ENCODE data around the gene ATRN.

- TF ChIP-seq CTCF (IDR thresholded peaks at IDR 0.05) (no peak), POLR2AphosphoS5 (IDR thresholded peaks at IDR 0.05) (no peak), POLR2A (IDR thresholded peaks at IDR 0.05) (no peak), EP300 (IDR thresholded peaks at IDR 0.05) (no peak)
Measured at GRCh38 chr20:3680701-3681351, 210.0 kb downstream of the ATRN start.
